DMS79 treated with DMSO at 0.1 percent for 48 hours (cell line): ENCODE results near the gene NOL4L.
"Not testable (repeated sequence)": the region's sequence is repeated elsewhere in the genome, so short reads cannot be mapped to it uniquely, and the experiment has no call there.

Experiments used
- DNase-seq: peaks from one replicate; lab custom pipeline; 2025; lab: John Stamatoyannopoulos, UW

NOL4L gene

GRCh38 chr20:32507998-32508774, 76.9 kb downstream of the NOL4L start:
- DNase-seq, result peak; percentile 83

- peak; percentile 95 for DNase-seq
Measured at GRCh38 chr20:32506721-32507120, 78.4 kb downstream of the NOL4L start.

GRCh38 chr20:32505723-32506473, 79.2 kb downstream of the NOL4L start:
- no peak for DNase-seq

GRCh38 chr20:32501709-32502108, 83.4 kb downstream of the NOL4L start:
- no peak for DNase-seq

GRCh38 chr20:32497589-32498224, 87.4 kb downstream of the NOL4L start:
- DNase-seq, result no peak

- DNase-seq, result no peak
Measured at GRCh38 chr20:32496811-32497533, 88.2 kb downstream of the NOL4L start.

- no peak for DNase-seq
Measured at GRCh38 chr20:32495949-32496348, 89.2 kb downstream of the NOL4L start.

GRCh38 chr20:32495217-32495565, 89.9 kb downstream of the NOL4L start:
- no peak for DNase-seq

GRCh38 chr20:32494483-32495216, 90.5 kb downstream of the NOL4L start:
- DNase-seq, result no peak

GRCh38 chr20:32493356-32493755, 91.8 kb downstream of the NOL4L start:
- no peak for DNase-seq

- DNase-seq, result not testable (repeated sequence)
Measured at GRCh38 chr20:32491764-32492151, 93.4 kb downstream of the NOL4L start.

GRCh38 chr20:32490942-32491763, 94.0 kb downstream of the NOL4L start:
- DNase-seq, result no peak

GRCh38 chr20:32488066-32488838, 96.9 kb downstream of the NOL4L start:
- DNase-seq, result no peak

- DNase-seq, result no peak
Measured at GRCh38 chr20:32487381-32487780, 97.8 kb downstream of the NOL4L start.

- DNase-seq, result no peak
Measured at GRCh38 chr20:32485770-32486478, 99.2 kb downstream of the NOL4L start.

- peak; percentile 72 for DNase-seq
Measured at GRCh38 chr20:32484958-32485769, 100.0 kb downstream of the NOL4L start.

- peak; percentile 37 for DNase-seq
Measured at GRCh38 chr20:32484225-32484957, 100.7 kb downstream of the NOL4L start.
